DND-41 (cell line): ENCODE results near the gene SRRT.

Experiments used
- CTCF ChIP-seq: IDR thresholded peaks from 2 replicates; pipeline ENCODE4 v1.5.1; 2012; ENCODE audit warnings: borderline replicate concordance, low read length, moderate library complexity, mild to moderate bottlenecking; ENCODE audit not compliant: poor library complexity, severe bottlenecking; ENCODE audit errors: extremely low read depth
- EZH2 ChIP-seq: IDR thresholded peaks from 3 replicates; pipeline ENCODE4 v1.6.1; 2012; ENCODE audit warnings: borderline replicate concordance, low read depth, mild to moderate bottlenecking, moderate library complexity, low read length, inconsistent platforms; ENCODE audit not compliant: severe bottlenecking

- TF ChIP-seq CTCF (peak; percentile 98), EZH2 (no peak)
These were observed 22.6 kb upstream of the SRRT start, which contains the start of gene SLC12A9 for GRCh38 chr7:100852048-100852872.
